ENCODE data around the gene RIMOC1.

DNA sequence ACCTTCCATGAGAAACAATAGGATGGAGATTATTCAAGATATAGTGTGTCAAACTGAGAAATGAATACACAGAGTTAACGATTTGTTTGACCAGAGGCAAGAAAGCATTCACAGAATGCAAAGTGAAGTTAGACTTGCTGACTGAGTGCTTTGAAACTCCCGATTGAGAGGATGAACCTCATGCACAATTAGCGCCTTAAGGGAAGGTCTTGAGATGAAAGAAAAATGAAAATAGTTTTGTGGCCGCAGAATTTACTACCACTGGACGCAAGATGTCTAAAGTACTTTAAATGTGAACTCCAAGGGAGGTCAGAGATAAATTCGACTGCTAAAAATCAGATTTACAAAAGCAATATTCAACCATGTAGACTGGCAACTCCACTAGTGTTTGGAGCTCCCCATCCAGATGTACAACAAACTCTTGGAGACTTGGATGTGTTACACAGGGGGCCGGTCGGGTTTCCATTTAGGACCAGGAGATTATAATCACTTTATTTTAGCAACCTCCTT is 707 bp upstream of the RIMOC1 start:
- TF ChIP-seq, protein P1, sequence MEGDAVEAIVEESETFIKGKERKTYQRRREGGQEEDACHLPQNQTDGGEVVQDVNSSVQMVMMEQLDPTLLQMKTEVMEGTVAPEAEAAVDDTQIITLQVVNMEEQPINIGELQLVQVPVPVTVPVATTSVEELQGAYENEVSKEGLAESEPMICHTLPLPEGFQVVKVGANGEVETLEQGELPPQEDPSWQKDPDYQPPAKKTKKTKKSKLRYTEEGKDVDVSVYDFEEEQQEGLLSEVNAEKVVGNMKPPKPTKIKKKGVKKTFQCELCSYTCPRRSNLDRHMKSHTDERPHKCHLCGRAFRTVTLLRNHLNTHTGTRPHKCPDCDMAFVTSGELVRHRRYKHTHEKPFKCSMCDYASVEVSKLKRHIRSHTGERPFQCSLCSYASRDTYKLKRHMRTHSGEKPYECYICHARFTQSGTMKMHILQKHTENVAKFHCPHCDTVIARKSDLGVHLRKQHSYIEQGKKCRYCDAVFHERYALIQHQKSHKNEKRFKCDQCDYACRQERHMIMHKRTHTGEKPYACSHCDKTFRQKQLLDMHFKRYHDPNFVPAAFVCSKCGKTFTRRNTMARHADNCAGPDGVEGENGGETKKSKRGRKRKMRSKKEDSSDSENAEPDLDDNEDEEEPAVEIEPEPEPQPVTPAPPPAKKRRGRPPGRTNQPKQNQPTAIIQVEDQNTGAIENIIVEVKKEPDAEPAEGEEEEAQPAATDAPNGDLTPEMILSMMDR (conservative IDR thresholded peaks at IDR 0.05; ENCODE audit: low read length) = no peak
- no peak for TF ChIP-seq EZH2phosphoT487 (IDR thresholded peaks at IDR 0.05; ENCODE audit: borderline replicate concordance, low read depth, low read length)
